H9 (cell line): ENCODE results near the gene FAM171A1. TPM values are rescaled to one million over a fixed set of nuclear protein-coding genes. Genes with fewer than 3 reads are reported as not detected.

Source experiments
- DNase-seq: peaks from one replicate; pipeline ENCODE4 v3.0.0-alpha.2; 2017
- H2AFZ ChIP-seq: one replicate; pipeline ENCODE4 v1.6.1; 2013; ENCODE audit warnings: mild to moderate bottlenecking, low read length, control low read depth, moderate library complexity
- H2AK5ac ChIP-seq: 2 replicates; pipeline ENCODE4 v1.6.1; 2013; ENCODE audit warnings: low read length, control low read depth, mixed read lengths; ENCODE audit not compliant: insufficient read length
- H2BK120ac ChIP-seq: one replicate; pipeline ENCODE4 v1.6.1; 2013; ENCODE audit warnings: low read depth, mild to moderate bottlenecking, low read length, control low read depth, inconsistent platforms; ENCODE audit not compliant: poor library complexity, severe bottlenecking
- H2BK12ac ChIP-seq: 2 replicates; pipeline ENCODE4 v1.6.1; 2013; ENCODE audit warnings: low read length, control low read depth, mixed read lengths, low read depth; ENCODE audit not compliant: insufficient read length
- H2BK15ac ChIP-seq: 2 replicates; pipeline ENCODE4 v1.6.1; 2013; ENCODE audit warnings: low read depth, low read length, control low read depth
- H2BK20ac ChIP-seq: one replicate; pipeline ENCODE4 v1.6.1; 2013; ENCODE audit warnings: low read depth, mild to moderate bottlenecking, low read length, control low read depth, inconsistent platforms; ENCODE audit not compliant: poor library complexity, severe bottlenecking
- H2BK5ac ChIP-seq: 2 replicates; pipeline ENCODE4 v1.6.1; 2013; ENCODE audit warnings: low read length, control low read depth, mixed read lengths; ENCODE audit not compliant: insufficient read length
- H3K14ac ChIP-seq: 2 replicates; pipeline ENCODE4 v1.6.1; 2013; ENCODE audit warnings: low read length, control low read depth; ENCODE audit not compliant: insufficient read depth
- H3K18ac ChIP-seq: 2 replicates; pipeline ENCODE4 v1.6.1; 2013; ENCODE audit warnings: low read depth, mild to moderate bottlenecking, mixed read lengths, low read length, control low read depth; ENCODE audit not compliant: insufficient read length
- H3K23ac ChIP-seq: 2 replicates; pipeline ENCODE4 v1.6.1; 2013; ENCODE audit warnings: low read length, control low read depth, mixed read lengths, low read depth; ENCODE audit not compliant: insufficient read length
- H3K23me2 ChIP-seq: 2 replicates; pipeline ENCODE4 v1.6.1; 2013; ENCODE audit warnings: low read depth, mild to moderate bottlenecking, mixed read lengths, low read length, control low read depth; ENCODE audit not compliant: insufficient read length, poor library complexity, severe bottlenecking
- H3K27ac ChIP-seq: 2 replicates; pipeline ENCODE4 v1.5.1; 2013; ENCODE audit warnings: low read length, control low read depth, mixed read lengths, low read depth; ENCODE audit not compliant: insufficient read length
- H3K27me3 ChIP-seq: 2 replicates; pipeline ENCODE4 v1.6.1; 2013; ENCODE audit warnings: low read length, control low read depth, inconsistent platforms; ENCODE audit not compliant: insufficient read depth
- H3K4ac ChIP-seq: 2 replicates; pipeline ENCODE4 v1.6.1; 2013; ENCODE audit warnings: low read depth, mild to moderate bottlenecking, control low read depth, inconsistent platforms, low read length, moderate library complexity
- H3K4me1 ChIP-seq: 2 replicates; pipeline ENCODE4 v1.6.1; 2013; ENCODE audit warnings: low read length, control low read depth, inconsistent platforms; ENCODE audit not compliant: insufficient read depth
- H3K4me2 ChIP-seq: 2 replicates; pipeline ENCODE4 v1.6.1; 2013; ENCODE audit warnings: low read length, control low read depth, mixed read lengths; ENCODE audit not compliant: insufficient read length, insufficient read depth
- H3K56ac ChIP-seq: 2 replicates; pipeline ENCODE4 v1.6.1; 2013; ENCODE audit warnings: low read depth, mild to moderate bottlenecking, mixed read lengths, low read length, control low read depth; ENCODE audit not compliant: insufficient read length
- H3K79me1 ChIP-seq: 2 replicates; pipeline ENCODE4 v1.6.1; 2013; ENCODE audit warnings: low read depth, mild to moderate bottlenecking, moderate library complexity, low read length, control low read depth, inconsistent platforms; ENCODE audit not compliant: insufficient read depth, poor library complexity, severe bottlenecking
- H3K79me2 ChIP-seq: 2 replicates; pipeline ENCODE4 v1.6.1; 2013; ENCODE audit warnings: low read length, control low read depth, inconsistent platforms; ENCODE audit not compliant: insufficient read depth
- H3K9ac ChIP-seq: 2 replicates; pipeline ENCODE4 v1.6.1; 2013; ENCODE audit warnings: low read length, control low read depth, mixed read lengths; ENCODE audit not compliant: insufficient read length; ENCODE audit errors: extremely low read depth
- H3K9me3 ChIP-seq: one replicate; pipeline ENCODE4 v1.6.1; 2013; ENCODE audit warnings: low read depth, low read length, inconsistent platforms; ENCODE audit not compliant: control insufficient read depth
- H3T11ph ChIP-seq: one replicate; pipeline ENCODE4 v1.6.1; 2013; ENCODE audit warnings: mild to moderate bottlenecking, low read length, control low read depth, inconsistent platforms
- H4K20me1 ChIP-seq: one replicate; pipeline ENCODE4 v1.6.1; 2013; ENCODE audit not compliant: control insufficient read depth, insufficient read length, insufficient read depth
- H4K5ac ChIP-seq: 2 replicates; pipeline ENCODE4 v1.6.1; 2013; ENCODE audit warnings: low read depth, mild to moderate bottlenecking, mixed read lengths, low read length, control low read depth; ENCODE audit not compliant: insufficient read length
- H4K8ac ChIP-seq: replicated peaks from 2 replicates; pipeline ENCODE4 v1.6.1; 2013; ENCODE audit warnings: low read length, control low read depth, mixed read lengths, low read depth; ENCODE audit not compliant: insufficient read length
- H4K91ac ChIP-seq: 2 replicates; pipeline ENCODE4 v1.6.1; 2013; ENCODE audit warnings: low read depth, mild to moderate bottlenecking, moderate library complexity, mixed read lengths, low read length, control low read depth; ENCODE audit not compliant: insufficient read length
- H3K27ac Mint-ChIP-seq, 3 experiments: 2 replicates in 2 of 3; 3 replicates in 1 of 3; pipeline ENCODE4 v1.8.0; 2020 to 2021; ENCODE audit warnings: mixed read lengths in 3 of 3, mild to moderate bottlenecking in 1 of 3, moderate library complexity in 1 of 3
- H3K27me3 Mint-ChIP-seq: 2 replicates; pipeline ENCODE4 v1.8.0; 2021; ENCODE audit warnings: low read depth, mild to moderate bottlenecking, moderate library complexity, mixed read lengths
- H3K36me3 Mint-ChIP-seq, 3 experiments: 2 replicates in 2 of 3; 3 replicates in 1 of 3; pipeline ENCODE4 v1.8.0; 2020 to 2021; ENCODE audit warnings: low read depth in 3 of 3, mixed read lengths in 3 of 3; ENCODE audit not compliant: insufficient read depth in 1 of 3
- H3K4me1 Mint-ChIP-seq, 2 experiments: 2 replicates each; pipeline ENCODE4 v1.8.0; 2020; ENCODE audit warnings: mixed read lengths in 2 of 2
- H3K4me3 Mint-ChIP-seq, 2 experiments: 2 replicates in 1 of 2; 3 replicates in 1 of 2; pipeline ENCODE4 v1.8.0; 2020 to 2021; ENCODE audit warnings: mild to moderate bottlenecking in 2 of 2, mixed read lengths in 2 of 2, moderate library complexity in 1 of 2
- H3K9me3 Mint-ChIP-seq, 2 experiments: 2 replicates in 1 of 2; 3 replicates in 1 of 2; pipeline ENCODE4 v1.8.0; 2020; ENCODE audit warnings: mild to moderate bottlenecking in 2 of 2, mixed read lengths in 2 of 2, moderate library complexity in 1 of 2
- whole genome bisulfite sequencing: extraction: QIAGEN DNeasy Blood & Tissue Kit; methylation state at CpG from one replicate; pipeline ENCODE4 v1.1.7; 2013; ENCODE audit warnings: missing lambda C conversion rate, low lambda C conversion rate, mixed read lengths; ENCODE audit not compliant: insufficient read length; ENCODE audit errors: extremely low coverage; 5-methylcytosine and 5-hydroxymethylcytosine counted together
- total RNA-seq: library from RNA; stranded (reverse); gene quantifications from 2 replicates; pipeline ENCODE4 v1.2.1, GENCODE V29; 2021
- TF ChIP-seq, protein P1 (sequence below): fragments of 200-600 bp; sonication (generic); conservative IDR thresholded peaks from 3 replicates; pipeline ENCODE4 v1.8.0; 2021; ENCODE audit warnings: antibody characterized with exemption, mild to moderate bottlenecking

FAM171A1 gene
- total RNA-seq, 1 experiment from 2014 or later = 37.4 TPM

DNA sequence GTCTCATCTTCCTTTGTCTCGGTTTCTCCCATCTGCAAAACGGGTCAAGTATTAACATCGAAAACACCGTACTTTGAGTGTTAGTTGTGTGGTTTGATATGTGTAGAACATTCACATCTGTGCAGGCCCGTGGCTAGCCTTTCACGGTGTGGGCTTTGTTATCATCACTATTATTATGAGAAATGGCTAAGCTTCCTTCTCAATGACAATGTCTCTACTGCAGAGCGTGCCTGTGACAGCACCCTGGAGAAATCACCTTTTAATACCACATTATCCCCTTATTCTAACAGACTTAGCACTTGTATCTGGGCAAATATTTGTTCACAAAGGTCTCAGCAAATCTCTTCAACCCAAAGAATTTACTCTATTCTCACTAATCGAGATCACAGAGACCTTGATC, 55.8 kb downstream of the FAM171A1 start:
- H3K9ac ChIP-seq = no peak overlapping the region
- no peaks in the 10 kb centered on the region for H3K27me3 Mint-ChIP-seq
- H3K9me3 ChIP-seq = no peaks in the 10 kb centered on the region
- H3K14ac ChIP-seq = no peak overlapping the region
- H3K4ac ChIP-seq = no peak overlapping the region
- no CpG with 5 or more reads among the region's 8 CpGs for WGBS
- H2AFZ ChIP-seq = no peak overlapping the region
- H3K79me2 ChIP-seq = no peaks in the 10 kb centered on the region
- no peak overlapping the region for H2BK120ac ChIP-seq
- H2AK5ac ChIP-seq = no peak overlapping the region
- H3K4me3 Mint-ChIP-seq = no peak overlapping the region
- no peak overlapping the region for H4K5ac ChIP-seq
- peak overlapping the region in 2 of 3 experiments; percentile 36 to 65; a peak in 3 of 7 replicates for H3K27ac Mint-ChIP-seq
- no peak overlapping the region for H2BK15ac ChIP-seq
- H3K27me3 ChIP-seq = no peaks in the 10 kb centered on the region
- no peak overlapping the region for H3K23ac ChIP-seq
- no peak overlapping the region for H4K91ac ChIP-seq
- H3K36me3 Mint-ChIP-seq = no peaks in the 10 kb centered on the region; a peak in 3 of 7 replicates
- no peak overlapping the region for H2BK20ac ChIP-seq
- no peak overlapping the region for H3K27ac ChIP-seq
- no peak overlapping the region for H3K18ac ChIP-seq
- TF ChIP-seq, protein P1, sequence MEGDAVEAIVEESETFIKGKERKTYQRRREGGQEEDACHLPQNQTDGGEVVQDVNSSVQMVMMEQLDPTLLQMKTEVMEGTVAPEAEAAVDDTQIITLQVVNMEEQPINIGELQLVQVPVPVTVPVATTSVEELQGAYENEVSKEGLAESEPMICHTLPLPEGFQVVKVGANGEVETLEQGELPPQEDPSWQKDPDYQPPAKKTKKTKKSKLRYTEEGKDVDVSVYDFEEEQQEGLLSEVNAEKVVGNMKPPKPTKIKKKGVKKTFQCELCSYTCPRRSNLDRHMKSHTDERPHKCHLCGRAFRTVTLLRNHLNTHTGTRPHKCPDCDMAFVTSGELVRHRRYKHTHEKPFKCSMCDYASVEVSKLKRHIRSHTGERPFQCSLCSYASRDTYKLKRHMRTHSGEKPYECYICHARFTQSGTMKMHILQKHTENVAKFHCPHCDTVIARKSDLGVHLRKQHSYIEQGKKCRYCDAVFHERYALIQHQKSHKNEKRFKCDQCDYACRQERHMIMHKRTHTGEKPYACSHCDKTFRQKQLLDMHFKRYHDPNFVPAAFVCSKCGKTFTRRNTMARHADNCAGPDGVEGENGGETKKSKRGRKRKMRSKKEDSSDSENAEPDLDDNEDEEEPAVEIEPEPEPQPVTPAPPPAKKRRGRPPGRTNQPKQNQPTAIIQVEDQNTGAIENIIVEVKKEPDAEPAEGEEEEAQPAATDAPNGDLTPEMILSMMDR = no peak
- no peaks in the 10 kb centered on the region; a peak in 1 of 5 replicates for H3K9me3 Mint-ChIP-seq
- H4K8ac ChIP-seq = no peak overlapping the region
- no peak overlapping the region for H2BK12ac ChIP-seq
- H3K23me2 ChIP-seq = no peaks in the 10 kb centered on the region
- no peak for DNase-seq
- no peak overlapping the region for H3K4me2 ChIP-seq
- no peak overlapping the region for H3T11ph ChIP-seq
- H3K56ac ChIP-seq = no peak overlapping the region
- H2BK5ac ChIP-seq = no peak overlapping the region
- H4K20me1 ChIP-seq = no peaks in the 10 kb centered on the region
- peaks cover 39 to 53% of the 10 kb centered on the region in 2 experiments for H3K4me1 Mint-ChIP-seq
- H3K4me1 ChIP-seq = peaks cover under 1% of the 10 kb centered on the region; the same call in 1 of the 2 replicates
- H3K79me1 ChIP-seq = no peaks in the 10 kb centered on the region
